Measurements from ENCODE around the gene PIAS1.
A peak's percentile ranks its signal among the peaks of the same experiment; 100 is the strongest.
"Not testable (repeated sequence)": the region's sequence is repeated elsewhere in the genome, so short reads cannot be mapped to it uniquely, and the experiment has no call there.

Gene PIAS1

DNA sequence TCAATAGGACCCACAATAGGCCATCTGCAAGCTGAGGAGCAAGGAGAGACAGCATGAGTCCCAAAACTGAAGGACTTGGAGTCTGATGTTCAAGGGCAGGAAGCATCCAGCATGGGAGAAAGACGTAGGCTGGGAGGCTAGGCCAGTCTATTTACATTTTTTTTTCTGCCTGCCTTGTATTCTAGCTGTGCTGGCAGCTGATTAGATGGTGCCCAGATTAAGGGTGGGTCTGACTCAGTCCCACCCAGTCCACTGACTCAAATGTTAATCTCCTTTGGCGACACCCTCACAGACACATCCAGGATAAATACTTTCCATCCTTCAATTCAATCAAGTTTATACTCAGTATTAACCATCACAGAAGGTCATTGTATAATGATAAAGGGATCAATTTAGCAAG is 15.9 kb upstream of the PIAS1 start:
- no peak for DNase-seq

DNA sequence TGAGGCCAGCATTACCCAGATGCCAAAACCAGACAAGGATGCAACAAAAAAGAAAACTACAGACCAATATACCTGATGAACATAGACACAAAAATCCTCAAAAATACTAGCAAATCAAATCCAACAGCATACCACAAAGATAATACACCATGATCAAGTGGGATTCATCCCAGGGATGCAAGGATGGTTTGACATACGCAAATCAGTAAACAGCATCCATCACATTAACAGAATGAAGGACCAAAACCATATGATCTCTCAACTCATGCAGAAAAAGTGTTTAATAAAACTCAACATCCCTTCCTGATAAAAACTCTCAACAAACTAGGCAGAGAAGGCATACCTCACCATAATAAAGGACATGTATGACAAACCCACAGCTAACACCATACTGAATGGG is 14.0 kb upstream of the PIAS1 start:
- no peak for DNase-seq

DNA sequence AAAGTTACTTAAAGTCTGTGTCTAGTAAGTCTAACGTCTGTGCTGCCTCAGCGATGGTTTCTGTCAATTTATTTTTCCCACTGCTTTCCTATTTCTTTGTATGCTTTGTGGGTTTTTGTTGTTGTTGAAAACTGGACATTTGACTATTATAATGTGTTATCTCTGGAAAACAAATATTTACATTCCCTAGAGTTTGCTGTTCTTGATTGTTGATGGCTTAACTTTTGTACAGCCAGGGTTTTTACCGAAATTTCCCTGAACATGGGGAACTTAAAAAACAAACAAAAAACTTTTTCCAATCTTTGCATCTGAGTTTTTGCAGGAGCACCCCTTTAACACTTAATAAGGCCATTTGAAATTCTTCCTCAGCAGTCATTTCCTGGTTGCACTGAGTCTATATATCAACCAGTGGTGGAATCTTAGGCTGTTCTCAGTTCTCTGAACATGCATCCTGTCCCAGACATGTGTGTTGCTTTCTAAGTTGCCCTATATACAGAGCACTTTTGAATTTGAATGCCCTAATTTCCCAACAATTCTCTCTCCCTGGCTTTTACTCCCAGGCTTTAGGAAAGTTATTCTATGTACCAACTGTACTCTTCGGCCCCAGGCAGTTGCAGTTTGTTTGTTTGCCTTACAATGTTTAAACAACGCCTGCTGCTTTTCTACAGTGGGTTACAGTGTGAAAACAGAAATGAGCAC is 11.8 kb upstream of the PIAS1 start:
- no peak for DNase-seq

DNA sequence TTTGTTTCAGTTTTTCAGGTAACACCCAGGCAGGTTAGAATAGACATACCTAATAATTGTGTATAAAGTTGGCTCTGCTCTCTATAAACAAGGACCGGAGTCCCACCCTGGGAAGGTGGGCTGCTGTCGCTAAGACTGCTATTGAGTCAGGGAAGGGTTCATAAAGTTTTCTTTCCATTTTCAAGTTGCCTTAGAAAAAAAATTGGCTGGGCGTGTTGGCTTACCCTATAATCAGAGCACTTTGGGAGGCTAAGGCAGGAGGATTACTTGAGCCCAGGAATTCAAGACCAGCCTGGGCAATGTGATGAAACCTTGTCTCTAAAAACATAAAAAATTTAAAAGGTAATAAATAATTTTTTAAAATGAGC is 11.3 kb upstream of the PIAS1 start:
- no peak for DNase-seq

GRCh38 chr15:68045289-68046265 is 8.5 kb upstream of the PIAS1 start:
- no peak for DNase-seq

DNA sequence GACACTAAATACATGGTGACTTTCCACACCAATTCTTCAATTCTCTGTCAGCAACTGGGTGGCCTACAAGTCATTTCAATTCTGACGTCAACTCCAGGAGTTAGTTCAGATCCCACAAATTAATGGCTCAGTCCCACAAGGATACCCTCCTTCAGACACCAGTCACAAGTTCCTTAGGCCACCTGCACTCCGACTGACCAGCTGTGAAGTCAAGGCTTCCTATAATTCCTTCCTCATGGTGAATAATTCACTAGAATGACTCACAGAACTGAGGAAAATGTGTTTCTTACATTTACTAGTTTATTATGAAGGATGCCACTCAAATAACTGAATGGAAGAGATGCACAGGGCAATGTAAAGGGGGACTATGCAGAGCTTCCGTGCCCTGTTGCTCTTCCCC is 6.3 kb upstream of the PIAS1 start:
- DNase-seq: no peak

GRCh38 chr15:68051109-68051508 is 3.0 kb upstream of the PIAS1 start:
- no peak for DNase-seq

DNA sequence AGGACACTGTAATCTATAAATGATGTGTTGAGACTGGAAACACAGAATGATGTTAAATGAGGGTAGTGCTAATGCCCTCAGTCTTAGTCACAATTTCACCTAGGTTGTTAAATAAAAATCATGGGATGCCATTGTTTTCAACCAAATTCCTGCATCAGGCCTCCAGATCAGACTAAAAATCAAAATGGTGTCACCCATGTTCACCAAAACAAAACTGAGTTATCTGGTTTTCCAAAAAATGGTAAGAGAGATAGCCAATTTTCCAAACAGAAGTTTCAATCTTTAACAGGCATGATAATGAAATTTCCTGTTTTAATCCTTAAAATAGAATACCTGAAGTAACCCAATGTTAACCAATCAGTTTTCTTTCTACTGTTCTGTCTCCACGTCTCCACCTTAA is 2.2 kb upstream of the PIAS1 start:
- no peak for DNase-seq

GRCh38 chr15:68052431-68052830 is 1.7 kb upstream of the PIAS1 start:
- DNase-seq: no peak

DNA sequence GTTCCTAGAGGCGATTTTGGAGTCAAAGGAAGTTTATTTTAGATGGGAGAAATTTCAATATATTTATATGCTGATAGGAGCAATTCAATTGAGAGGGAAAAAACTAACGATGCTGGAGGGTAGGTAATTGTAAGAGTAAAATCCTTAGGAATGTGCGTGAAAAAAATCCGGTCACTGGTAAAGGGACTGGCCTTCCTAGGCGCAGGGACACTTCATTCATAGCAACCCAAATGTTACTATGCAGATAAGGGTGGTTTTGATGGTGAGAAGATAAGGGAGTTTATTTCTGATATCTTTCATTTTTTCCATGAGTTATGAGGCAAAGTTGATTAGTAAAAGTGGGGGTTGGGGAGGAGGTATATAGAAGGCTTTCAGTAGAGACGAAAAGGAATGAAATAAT is 1.1 kb upstream of the PIAS1 start:
- no peak for DNase-seq

DNA sequence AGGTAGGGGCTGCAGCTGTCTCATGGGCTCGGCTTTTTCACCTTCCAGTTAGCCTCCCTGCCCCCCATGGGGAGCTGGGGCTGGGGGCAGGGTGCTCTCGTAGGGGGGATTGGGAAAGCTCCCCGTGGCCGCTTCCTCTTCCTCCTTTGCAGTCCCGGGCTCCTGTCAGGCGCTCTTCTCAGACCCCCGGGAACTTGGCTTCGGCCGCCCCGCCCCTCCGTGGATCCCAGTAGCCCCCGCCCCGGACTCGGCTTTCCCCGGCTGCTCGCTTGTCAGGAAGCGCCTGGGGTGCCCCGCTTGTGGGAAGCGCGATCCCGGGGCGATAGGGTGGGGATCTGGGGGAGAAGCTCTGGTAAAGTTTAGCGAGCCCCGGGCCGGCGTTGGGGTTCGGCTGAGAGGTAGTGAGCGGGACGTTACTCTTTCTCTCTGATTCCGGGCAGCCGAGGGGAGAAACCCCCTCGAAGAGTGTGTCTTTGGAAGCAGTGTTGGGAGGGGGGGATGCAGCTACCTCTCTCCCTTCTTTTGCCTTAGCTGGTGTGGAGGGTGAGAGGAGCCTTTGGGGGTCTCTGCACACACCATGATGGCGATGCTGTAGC is 611 bp downstream of the PIAS1 start:
- DNase-seq: peak; percentile 66

- DNase-seq: peak; percentile 66
These were observed 1.1 kb downstream of the PIAS1 start for GRCh38 chr15:68055224-68055705.

- DNase-seq: no peak
These were observed 2.2 kb downstream of the PIAS1 start for GRCh38 chr15:68056097-68056865.

GRCh38 chr15:68057034-68057433 is 2.9 kb downstream of the PIAS1 start:
- no peak for DNase-seq

DNA sequence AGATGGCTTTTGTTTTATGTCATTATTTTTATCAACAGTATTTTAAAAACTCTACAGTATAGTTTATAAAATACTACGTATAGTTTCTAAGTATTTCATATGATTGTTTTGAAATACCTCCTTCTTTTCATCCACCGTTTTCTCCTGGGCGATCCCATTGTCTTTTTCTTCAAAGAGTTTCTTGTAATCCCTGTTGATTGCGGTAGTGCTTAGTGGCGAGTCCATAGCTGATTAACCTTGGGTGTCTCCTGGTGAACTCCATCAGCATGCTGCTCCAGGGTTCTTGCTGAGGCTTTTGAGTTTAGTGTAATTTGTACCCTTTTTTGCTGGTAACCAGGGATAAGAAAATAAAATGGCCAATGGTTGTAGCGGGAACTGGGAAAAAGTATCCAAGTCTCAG is 3.6 kb downstream of the PIAS1 start:
- no peak for DNase-seq

GRCh38 chr15:68058970-68059369 is 4.9 kb downstream of the PIAS1 start:
- DNase-seq: not testable (repeated sequence)

- DNase-seq: no peak
These were observed 5.5 kb downstream of the PIAS1 start for GRCh38 chr15:68059630-68060029.

DNA sequence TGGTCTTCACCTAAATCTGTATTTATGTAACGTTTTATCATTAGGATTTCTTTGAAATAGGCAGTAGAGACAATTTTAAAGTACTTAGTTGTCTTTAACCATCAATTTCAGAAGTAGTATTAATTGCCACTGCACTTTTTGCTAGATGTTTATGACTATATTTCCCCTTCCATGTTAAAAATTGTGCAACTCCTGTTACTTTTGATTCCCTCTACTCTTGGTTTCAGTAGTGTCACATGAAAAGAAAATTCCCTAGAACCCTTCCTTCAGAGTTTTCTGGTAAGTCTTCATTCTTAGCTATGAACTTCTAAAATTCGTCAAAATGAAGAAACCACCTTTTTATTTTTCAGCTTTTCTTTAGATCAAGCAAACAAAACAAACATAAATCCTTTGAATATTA is 7.1 kb downstream of the PIAS1 start:
- DNase-seq: no peak

- DNase-seq: no peak
These were observed 7.5 kb downstream of the PIAS1 start for GRCh38 chr15:68061602-68062001.

- DNase-seq: no peak
These were observed 8.1 kb downstream of the PIAS1 start for GRCh38 chr15:68062214-68062613.

- DNase-seq: no peak
These were observed 8.9 kb downstream of the PIAS1 start for GRCh38 chr15:68062946-68063465.

DNA sequence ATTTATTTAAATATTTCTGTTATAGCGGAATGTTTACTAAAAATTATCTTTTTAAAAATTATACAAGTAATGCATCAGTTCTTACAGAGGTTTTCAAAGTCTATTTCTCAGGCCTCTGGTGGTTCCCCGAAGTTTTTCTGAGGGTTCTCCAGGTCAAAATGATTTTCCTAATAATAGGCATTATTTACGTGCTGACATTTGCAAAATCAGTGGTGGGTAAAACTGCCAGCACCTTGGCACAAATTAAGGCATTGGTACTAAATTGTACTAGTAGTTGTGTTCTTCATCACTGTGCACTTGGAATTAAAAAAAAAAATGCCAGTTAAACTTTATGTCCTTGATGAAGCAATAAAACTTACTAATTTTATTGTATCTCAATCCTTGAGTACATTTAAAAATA is 9.5 kb downstream of the PIAS1 start:
- DNase-seq: no peak
